Measurements from ENCODE around the gene RAB38. TPM values are rescaled to one million over a fixed set of nuclear protein-coding genes. Genes with fewer than 3 reads are reported as not detected.

RAB38 gene
- total RNA-seq, 1 experiment from 2014 or later = 0.41 TPM

GRCh38 chr11:88098289-88098688 lies 77.0 kb downstream of the RAB38 start:
- intact Hi-C loops (cut with micrococcal nuclease; ENCODE audit: unreplicated experiment) = no loop called here
- H3K27ac Mint-ChIP-seq (ENCODE audit: unreplicated experiment) = no peak overlapping the region
- POLR2A ChIA-PET = no interaction called here
- no peaks in the 10 kb centered on the region for H3K4me1 Mint-ChIP-seq (ENCODE audit: low read depth, unreplicated experiment)
- no peaks in the 10 kb centered on the region for H3K36me3 Mint-ChIP-seq (ENCODE audit: insufficient read depth, unreplicated experiment)
- H3K9me3 Mint-ChIP-seq (ENCODE audit: unreplicated experiment) = no peaks in the 10 kb centered on the region
- H3K9me3 ChIP-seq = no peaks in the 10 kb centered on the region
- no peak overlapping the region for H3K4me3 ChIP-seq (ENCODE audit: low read depth, low read length)
- H3K36me3 ChIP-seq (ENCODE audit: control insufficient read depth, insufficient read depth, low read length) = no peaks in the 10 kb centered on the region
- H3K27me3 Mint-ChIP-seq (ENCODE audit: insufficient read depth, unreplicated experiment) = no peaks in the 10 kb centered on the region
- CTCF ChIA-PET = no interaction called here
- DNase-seq = no peak
- H3K4me3 Mint-ChIP-seq (ENCODE audit: unreplicated experiment) = no peak overlapping the region
- BruUV-seq (replicated peaks) = no TSS peak
- no peak for TF ChIP-seq CTCF (IDR thresholded peaks at IDR 0.05; ENCODE audit: insufficient read depth in 1 of 2, low read depth in 1 of 2, low read length in 1 of 2, severe bottlenecking in 1 of 2, unreplicated experiment in 1 of 2)
- no peaks in the 10 kb centered on the region for H3K4me1 ChIP-seq
- no peaks in the 10 kb centered on the region for H3K27me3 ChIP-seq (replicated peaks; ENCODE audit: control insufficient read depth, insufficient read depth, low read length)

GRCh38 chr11:88089134-88089533 lies 86.1 kb downstream of the RAB38 start:
- no peak for DNase-seq
- no peaks in the 10 kb centered on the region for H3K9me3 ChIP-seq
- no TSS peak for BruUV-seq (replicated peaks)
- H3K27me3 ChIP-seq (replicated peaks; ENCODE audit: control insufficient read depth, insufficient read depth, low read length) = no peaks in the 10 kb centered on the region
- H3K36me3 ChIP-seq (ENCODE audit: control insufficient read depth, insufficient read depth, low read length) = no peaks in the 10 kb centered on the region
- Mint-ChIP-seq H3K27me3 (ENCODE audit: insufficient read depth, unreplicated experiment) (peaks cover 13% of the 10 kb centered on the region), H3K9me3 (ENCODE audit: unreplicated experiment) (no peaks in the 10 kb centered on the region), H3K27ac (ENCODE audit: unreplicated experiment) (no peak overlapping the region), H3K36me3 (ENCODE audit: insufficient read depth, unreplicated experiment) (no peaks in the 10 kb centered on the region), H3K4me1 (ENCODE audit: low read depth, unreplicated experiment) (no peaks in the 10 kb centered on the region), H3K4me3 (ENCODE audit: unreplicated experiment) (no peak overlapping the region)
- no peaks in the 10 kb centered on the region for H3K4me1 ChIP-seq
- intact Hi-C loops (cut with micrococcal nuclease; ENCODE audit: unreplicated experiment) = no loop called here
- H3K4me3 ChIP-seq (ENCODE audit: low read depth, low read length) = no peak overlapping the region
- ChIA-PET CTCF (no interaction called here), POLR2A (no interaction called here)
- no peak for TF ChIP-seq CTCF (IDR thresholded peaks at IDR 0.05; ENCODE audit: insufficient read depth in 1 of 2, low read depth in 1 of 2, low read length in 1 of 2, severe bottlenecking in 1 of 2, unreplicated experiment in 1 of 2)

- Mint-ChIP-seq H3K27ac (ENCODE audit: unreplicated experiment) (no peak overlapping the region), H3K27me3 (ENCODE audit: insufficient read depth, unreplicated experiment) (peaks cover 15% of the 10 kb centered on the region), H3K36me3 (ENCODE audit: insufficient read depth, unreplicated experiment) (no peaks in the 10 kb centered on the region), H3K4me1 (ENCODE audit: low read depth, unreplicated experiment) (no peaks in the 10 kb centered on the region), H3K4me3 (ENCODE audit: unreplicated experiment) (no peak overlapping the region), H3K9me3 (ENCODE audit: unreplicated experiment) (no peaks in the 10 kb centered on the region)
- TF ChIP-seq CTCF (IDR thresholded peaks at IDR 0.05; ENCODE audit: insufficient read depth in 1 of 2, low read depth in 1 of 2, low read length in 1 of 2, severe bottlenecking in 1 of 2, unreplicated experiment in 1 of 2) = no peak
- peaks cover 1% of the 10 kb centered on the region; the same call in 1 of the 2 replicates for H3K27me3 ChIP-seq (replicated peaks; ENCODE audit: control insufficient read depth, insufficient read depth, low read length)
- ChIA-PET CTCF (no interaction called here), POLR2A (no interaction called here)
- no peaks in the 10 kb centered on the region for H3K4me1 ChIP-seq
- BruUV-seq (replicated peaks) = no TSS peak
- no peaks in the 10 kb centered on the region for H3K9me3 ChIP-seq
- H3K36me3 ChIP-seq (ENCODE audit: control insufficient read depth, insufficient read depth, low read length) = no peaks in the 10 kb centered on the region
- H3K4me3 ChIP-seq (ENCODE audit: low read depth, low read length) = no peak overlapping the region
- intact Hi-C loops (cut with micrococcal nuclease; ENCODE audit: unreplicated experiment) = no loop called here
- DNase-seq = no peak
These were observed 87.9 kb downstream of the RAB38 start for GRCh38 chr11:88087337-88087736.

Measured in Caco-2 (cell line).